Measurements from ENCODE around the gene SETDB2.

The SETDB2 gene

DNA sequence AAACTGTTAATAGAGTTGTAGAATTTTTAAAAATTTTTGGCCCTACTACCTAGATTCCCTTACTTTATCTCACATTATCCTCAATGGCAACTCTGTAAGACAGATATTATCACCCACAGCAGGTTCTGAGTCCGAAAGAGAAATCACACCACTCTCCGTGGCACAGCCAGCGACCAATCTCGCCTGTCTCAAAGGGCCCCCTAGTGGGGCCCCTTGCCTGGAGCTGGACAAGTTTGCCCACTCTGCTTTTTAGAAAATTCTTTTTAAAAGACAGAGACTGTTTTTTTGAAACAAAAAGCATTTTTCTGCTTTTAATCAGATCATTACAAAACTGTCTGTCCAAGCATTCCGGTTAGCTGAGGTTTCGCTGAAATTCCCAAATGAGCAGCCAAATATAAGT is 73.4 kb downstream of the SETDB2 start:
- H3K4me2 ChIP-seq (ENCODE audit: low read depth, low read length, poor library complexity, severe bottlenecking): no peak overlapping the region
- H3K36me3 ChIP-seq (ENCODE audit: insufficient read depth, low read length): peaks cover 3% of the 10 kb centered on the region; the same call in 1 of the 2 replicates
- no peaks in the 10 kb centered on the region for H3K27me3 ChIP-seq (ENCODE audit: insufficient read depth, low read length, poor library complexity, severe bottlenecking)
- no peaks in the 10 kb centered on the region for H3K79me2 ChIP-seq (ENCODE audit: insufficient read depth, low read length)
- no peak overlapping the region for H3K4me3 ChIP-seq (ENCODE audit: low read length, poor library complexity, severe bottlenecking)
- TF ChIP-seq, protein P1, sequence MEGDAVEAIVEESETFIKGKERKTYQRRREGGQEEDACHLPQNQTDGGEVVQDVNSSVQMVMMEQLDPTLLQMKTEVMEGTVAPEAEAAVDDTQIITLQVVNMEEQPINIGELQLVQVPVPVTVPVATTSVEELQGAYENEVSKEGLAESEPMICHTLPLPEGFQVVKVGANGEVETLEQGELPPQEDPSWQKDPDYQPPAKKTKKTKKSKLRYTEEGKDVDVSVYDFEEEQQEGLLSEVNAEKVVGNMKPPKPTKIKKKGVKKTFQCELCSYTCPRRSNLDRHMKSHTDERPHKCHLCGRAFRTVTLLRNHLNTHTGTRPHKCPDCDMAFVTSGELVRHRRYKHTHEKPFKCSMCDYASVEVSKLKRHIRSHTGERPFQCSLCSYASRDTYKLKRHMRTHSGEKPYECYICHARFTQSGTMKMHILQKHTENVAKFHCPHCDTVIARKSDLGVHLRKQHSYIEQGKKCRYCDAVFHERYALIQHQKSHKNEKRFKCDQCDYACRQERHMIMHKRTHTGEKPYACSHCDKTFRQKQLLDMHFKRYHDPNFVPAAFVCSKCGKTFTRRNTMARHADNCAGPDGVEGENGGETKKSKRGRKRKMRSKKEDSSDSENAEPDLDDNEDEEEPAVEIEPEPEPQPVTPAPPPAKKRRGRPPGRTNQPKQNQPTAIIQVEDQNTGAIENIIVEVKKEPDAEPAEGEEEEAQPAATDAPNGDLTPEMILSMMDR (conservative IDR thresholded peaks at IDR 0.05; ENCODE audit: low read length): peak; percentile 66
- no peak for TF ChIP-seq EZH2phosphoT487 (IDR thresholded peaks at IDR 0.05; ENCODE audit: borderline replicate concordance)
- no peaks in the 10 kb centered on the region for H3K9me3 ChIP-seq (ENCODE audit: insufficient read depth, low read depth, low read length)
- H3K4me1 ChIP-seq (ENCODE audit: insufficient read depth, low read length, poor library complexity, severe bottlenecking): no peaks in the 10 kb centered on the region
- no peaks in the 10 kb centered on the region for H3F3A ChIP-seq (ENCODE audit: low read depth)
- no peak overlapping the region for H3K9ac ChIP-seq (ENCODE audit: low read depth, low read length, poor library complexity, severe bottlenecking)
- H4K20me1 ChIP-seq (ENCODE audit: insufficient read depth, low read length, poor library complexity, severe bottlenecking): no peaks in the 10 kb centered on the region
- no peak overlapping the region for H2AFZ ChIP-seq (ENCODE audit: low read length)
- H3K9me2 ChIP-seq (replicated peaks; ENCODE audit: low read depth, low read length): no peaks in the 10 kb centered on the region

- Histone ChIP-seq H3K9ac (ENCODE audit: low read depth, low read length, poor library complexity, severe bottlenecking) (no peak overlapping the region), H3K4me1 (ENCODE audit: insufficient read depth, low read length, poor library complexity, severe bottlenecking) (no peaks in the 10 kb centered on the region), H2AFZ (ENCODE audit: low read length) (no peak overlapping the region), H3K36me3 (ENCODE audit: insufficient read depth, low read length) (peaks cover 3% of the 10 kb centered on the region; the same call in 1 of the 2 replicates), H3K9me3 (ENCODE audit: insufficient read depth, low read depth, low read length) (no peaks in the 10 kb centered on the region), H3K79me2 (ENCODE audit: insufficient read depth, low read length) (no peaks in the 10 kb centered on the region), H4K20me1 (ENCODE audit: insufficient read depth, low read length, poor library complexity, severe bottlenecking) (no peaks in the 10 kb centered on the region), H3F3A (ENCODE audit: low read depth) (no peaks in the 10 kb centered on the region), H3K4me3 (ENCODE audit: low read length, poor library complexity, severe bottlenecking) (no peak overlapping the region), H3K27me3 (ENCODE audit: insufficient read depth, low read length, poor library complexity, severe bottlenecking) (no peaks in the 10 kb centered on the region), H3K4me2 (ENCODE audit: low read depth, low read length, poor library complexity, severe bottlenecking) (no peak overlapping the region), H3K9me2 (replicated peaks; ENCODE audit: low read depth, low read length) (no peaks in the 10 kb centered on the region)
- TF ChIP-seq EZH2phosphoT487 (IDR thresholded peaks at IDR 0.05; ENCODE audit: borderline replicate concordance): no peak
- TF ChIP-seq, protein P1 (conservative IDR thresholded peaks at IDR 0.05; ENCODE audit: low read length): no peak
Measured at GRCh38 chr13:49521224-49521623, 77.2 kb downstream of the SETDB2 start.

DNA sequence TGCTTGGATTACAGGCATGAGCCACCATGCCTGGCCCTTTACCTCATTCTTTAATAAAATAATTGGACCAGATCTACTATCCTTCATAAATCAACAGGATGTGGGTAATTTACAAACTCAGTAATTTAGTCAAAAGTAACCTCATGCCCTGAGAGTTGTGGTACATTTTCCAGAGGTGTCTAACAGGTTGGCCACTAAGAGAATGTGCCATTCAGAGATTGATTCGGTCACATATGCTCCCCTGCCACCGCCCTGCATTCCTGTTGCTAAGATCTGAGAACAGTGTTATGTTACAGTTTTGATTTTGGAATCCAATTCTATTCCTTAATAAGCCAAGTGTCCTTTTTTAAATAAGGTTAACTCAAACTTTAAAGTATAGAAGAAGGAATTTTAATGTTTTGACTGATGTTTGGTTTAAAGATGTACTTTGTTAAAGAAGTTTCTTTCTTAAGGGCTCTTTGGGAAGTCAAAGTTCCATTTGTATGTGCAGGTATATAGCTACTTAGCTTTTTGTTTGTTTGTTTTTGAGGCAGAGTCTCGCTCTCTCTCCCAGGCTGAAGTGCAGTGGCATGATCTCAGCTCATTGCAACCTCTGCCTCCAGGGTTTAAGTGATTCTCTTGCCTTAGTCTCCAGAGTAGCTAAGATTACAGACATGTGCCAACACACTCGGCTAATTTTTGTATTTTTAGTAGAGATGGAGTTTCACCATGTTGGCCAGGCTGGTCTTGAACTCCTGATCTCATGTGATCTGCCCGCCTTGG is 80.8 kb downstream of the SETDB2 start:
- TF ChIP-seq, protein P1 (conservative IDR thresholded peaks at IDR 0.05; ENCODE audit: low read length): no peak
- no peak for TF ChIP-seq EZH2phosphoT487 (IDR thresholded peaks at IDR 0.05; ENCODE audit: borderline replicate concordance)
- Histone ChIP-seq H3K27me3 (ENCODE audit: insufficient read depth, low read length, poor library complexity, severe bottlenecking) (no peaks in the 10 kb centered on the region), H3K9me2 (replicated peaks; ENCODE audit: low read depth, low read length) (no peaks in the 10 kb centered on the region), H3K4me3 (ENCODE audit: low read length, poor library complexity, severe bottlenecking) (no peak overlapping the region), H3K36me3 (ENCODE audit: insufficient read depth, low read length) (peaks cover 3% of the 10 kb centered on the region; the same call in 1 of the 2 replicates), H2AFZ (ENCODE audit: low read length) (no peak overlapping the region), H3K9ac (ENCODE audit: low read depth, low read length, poor library complexity, severe bottlenecking) (no peak overlapping the region), H3K4me2 (ENCODE audit: low read depth, low read length, poor library complexity, severe bottlenecking) (no peak overlapping the region), H3K4me1 (ENCODE audit: insufficient read depth, low read length, poor library complexity, severe bottlenecking) (no peaks in the 10 kb centered on the region), H4K20me1 (ENCODE audit: insufficient read depth, low read length, poor library complexity, severe bottlenecking) (no peaks in the 10 kb centered on the region), H3K9me3 (ENCODE audit: insufficient read depth, low read depth, low read length) (no peaks in the 10 kb centered on the region), H3K79me2 (ENCODE audit: insufficient read depth, low read length) (no peaks in the 10 kb centered on the region), H3F3A (ENCODE audit: low read depth) (no peaks in the 10 kb centered on the region)
